SK-N-SH treated with all-trans-retinoic acid at 6 μM for 48 hours (cell line): ENCODE measurements around the gene GRIA4.
"Not testable (repeated sequence)": the region's sequence is repeated elsewhere in the genome, so short reads cannot be mapped to it uniquely, and the experiment has no call there.

Source experiments
- ATAC-seq: fragments of 200-7000 bp; cut with Tn5 transposase; 3 replicates; pipeline ENCODE4 v1.9.1; 2020; ENCODE audit warnings: mild to moderate bottlenecking, moderate library complexity
- BACH2 ChIP-seq: fragments of 250-450 bp; sonication (Bioruptor Pico); IDR thresholded peaks from 2 replicates; pipeline ENCODE4 v1.9.0; 2021; ENCODE audit warnings: mild to moderate bottlenecking, borderline replicate concordance
- CREB5 ChIP-seq: fragments of 250-450 bp; sonication (Bioruptor Pico); IDR thresholded peaks from 2 replicates; pipeline ENCODE4 v1.5.1; 2020; ENCODE audit warnings: low read depth, mild to moderate bottlenecking, moderate library complexity
- CSDC2 ChIP-seq: fragments of 250-450 bp; sonication (Bioruptor Pico); IDR thresholded peaks from 2 replicates; pipeline ENCODE4 v1.5.0; 2020; ENCODE audit warnings: mild to moderate bottlenecking, moderate library complexity
- CSRNP3 ChIP-seq: fragments of 250-450 bp; sonication (Bioruptor Pico); IDR thresholded peaks from 2 replicates; pipeline ENCODE4 v1.5.1; 2021; ENCODE audit warnings: mild to moderate bottlenecking, moderate library complexity
- ESRRG ChIP-seq: fragments of 250-450 bp; sonication (Bioruptor Pico); IDR thresholded peaks from 2 replicates; pipeline ENCODE4 v1.6.1; 2021; ENCODE audit warnings: mild to moderate bottlenecking
- GLIS3 ChIP-seq: fragments of 250-450 bp; sonication (Bioruptor Pico); IDR thresholded peaks from 2 replicates; pipeline ENCODE4 v1.5.0; 2020; ENCODE audit warnings: mild to moderate bottlenecking, moderate library complexity
- ISL1 ChIP-seq: fragments of 250-450 bp; sonication (Bioruptor Pico); IDR thresholded peaks from 2 replicates; pipeline ENCODE4 v2.1.2; 2022; ENCODE audit warnings: mild to moderate bottlenecking, moderate library complexity
- OSR1 ChIP-seq: fragments of 250-450 bp; sonication (Bioruptor Pico); IDR thresholded peaks from 2 replicates; pipeline ENCODE4 v1.8.0; 2022; ENCODE audit warnings: moderate library complexity, mild to moderate bottlenecking, inconsistent platforms
- PATZ1 ChIP-seq: fragments of 250-450 bp; sonication (Bioruptor Pico); IDR thresholded peaks from 2 replicates; pipeline ENCODE4 v1.8.0; 2020; ENCODE audit warnings: mild to moderate bottlenecking, moderate library complexity, borderline replicate concordance
- POU6F1 ChIP-seq: fragments of 250-450 bp; sonication (Bioruptor Pico); IDR thresholded peaks from 2 replicates; pipeline ENCODE4 v1.8.0; 2021; ENCODE audit warnings: low read depth, mild to moderate bottlenecking, moderate library complexity, borderline replicate concordance
- RARB ChIP-seq: fragments of 250-450 bp; sonication (Bioruptor Pico); IDR thresholded peaks from 2 replicates; pipeline ENCODE4 v1.8.0; 2021; ENCODE audit warnings: mild to moderate bottlenecking, moderate library complexity
- SNAI2 ChIP-seq: fragments of 250-450 bp; sonication (Bioruptor Pico); IDR thresholded peaks from 2 replicates; pipeline ENCODE4 v1.5.0; 2020; ENCODE audit warnings: mild to moderate bottlenecking, moderate library complexity
- TCF4 ChIP-seq: fragments of 250-450 bp; sonication (Bioruptor Pico); IDR thresholded peaks from 2 replicates; pipeline ENCODE4 v1.8.0; 2021; ENCODE audit warnings: mild to moderate bottlenecking, moderate library complexity, borderline replicate concordance
- TOX ChIP-seq: fragments of 250-450 bp; sonication (Bioruptor Pico); IDR thresholded peaks from 2 replicates; pipeline ENCODE4 v1.8.0; 2021; ENCODE audit warnings: mild to moderate bottlenecking, moderate library complexity, borderline replicate concordance
- ZC3H10 ChIP-seq: fragments of 250-450 bp; sonication (Bioruptor Pico); IDR thresholded peaks from 2 replicates; pipeline ENCODE4 v1.5.1; 2021; ENCODE audit warnings: mild to moderate bottlenecking, moderate library complexity
- ZFP30 ChIP-seq: fragments of 450-650 bp; formaldehyde crosslinking; IDR thresholded peaks from 2 replicates; pipeline ENCODE4 v1.5.0; 2022; ENCODE audit warnings: mild to moderate bottlenecking, moderate library complexity
- ZNF70 ChIP-seq: fragments of 450-650 bp; formaldehyde crosslinking; IDR thresholded peaks from 2 replicates; pipeline ENCODE4 v1.5.0; 2020; ENCODE audit warnings: mild to moderate bottlenecking, moderate library complexity
- ZNF8 ChIP-seq: fragments of 450-650 bp; formaldehyde crosslinking; IDR thresholded peaks from 2 replicates; pipeline ENCODE4 v1.5.0; 2020; ENCODE audit warnings: mild to moderate bottlenecking, moderate library complexity

GRIA4 gene

GRCh38 chr11:105769627-105770026 is 159.8 kb downstream of the GRIA4 start:
- TF ChIP-seq CSRNP3 (CRISPR knock-in tag) (no peak), ZNF70 (CRISPR knock-in tag) (no peak), ZC3H10 (CRISPR knock-in tag) (no peak), POU6F1 (CRISPR knock-in tag) (no peak), RARB (CRISPR knock-in tag) (no peak), CSDC2 (CRISPR knock-in tag) (no peak), PATZ1 (CRISPR knock-in tag) (no peak)
- ATAC-seq, result no peak

GRCh38 chr11:105773452-105773851 is 163.6 kb downstream of the GRIA4 start:
- ATAC-seq, result not testable (repeated sequence)

- TF ChIP-seq TOX, result no peak
- no peak for TF ChIP-seq CREB5 (CRISPR knock-in tag)
- no peak for TF ChIP-seq ZNF8 (CRISPR knock-in tag)
- TF ChIP-seq ISL1 (CRISPR knock-in tag), result no peak
- TF ChIP-seq BACH2 (CRISPR knock-in tag), result no peak
- no peak for TF ChIP-seq TCF4
- TF ChIP-seq POU6F1 (CRISPR knock-in tag), result no peak
- no peak for TF ChIP-seq GLIS3 (CRISPR knock-in tag)
- TF ChIP-seq ZFP30, result no peak
- TF ChIP-seq SNAI2 (CRISPR knock-in tag), result no peak
- no peak for TF ChIP-seq PATZ1 (CRISPR knock-in tag)
- no peak for TF ChIP-seq OSR1 (CRISPR knock-in tag)
- TF ChIP-seq CSRNP3 (CRISPR knock-in tag), result no peak
- TF ChIP-seq ESRRG, result no peak
- no peak for TF ChIP-seq ZC3H10 (CRISPR knock-in tag)
- no peak for ATAC-seq
These were observed 165.0 kb downstream of the GRIA4 start for GRCh38 chr11:105774899-105775298.
